Astrocyte (in vitro differentiated cells and primary cell): ENCODE data around the gene STARD13. TPM values are rescaled to one million over a fixed set of nuclear protein-coding genes. Genes with fewer than 3 reads are reported as not detected.

ENCODE experiments used
- DNase-seq: peaks from one replicate; pipeline ENCODE4 v3.0.0-alpha.2; 2010; ENCODE audit warnings: low read depth
- FAIRE-seq: peaks from 2 replicates; lab custom pipeline; 2011; peaks lifted over from hg19 to GRCh38; lab: Jason Lieb, UNC
- H2AFZ ChIP-seq: 2 replicates; pipeline ENCODE4 v1.6.0; 2012; ENCODE audit warnings: low read depth, low read length, inconsistent platforms
- H3K27ac ChIP-seq: 2 replicates; pipeline ENCODE4 v1.5.1; 2011; ENCODE audit warnings: low read depth, low read length, inconsistent platforms
- H3K27me3 ChIP-seq: 2 replicates; pipeline ENCODE4 v1.6.0; 2011; ENCODE audit warnings: low read length, inconsistent platforms; ENCODE audit not compliant: insufficient read depth
- H3K36me3 ChIP-seq: 2 replicates; pipeline ENCODE4 v1.5.1; 2011; ENCODE audit warnings: low read length, inconsistent platforms; ENCODE audit not compliant: insufficient read depth
- H3K4me1 ChIP-seq: 2 replicates; pipeline ENCODE4 v1.5.1; 2011; ENCODE audit warnings: low read length, inconsistent platforms; ENCODE audit not compliant: insufficient read depth
- H3K4me2 ChIP-seq: 2 replicates; pipeline ENCODE4 v1.6.0; 2012; ENCODE audit warnings: low read length, inconsistent platforms
- H3K4me3 ChIP-seq: 2 replicates; pipeline ENCODE4 v1.5.1; 2011; ENCODE audit warnings: low read depth, mild to moderate bottlenecking, low read length, inconsistent platforms; ENCODE audit not compliant: insufficient read depth
- H3K79me2 ChIP-seq: 2 replicates; pipeline ENCODE4 v1.6.0; 2012; ENCODE audit warnings: mild to moderate bottlenecking, low read length, inconsistent platforms; ENCODE audit not compliant: insufficient read depth
- H3K9ac ChIP-seq: 2 replicates; pipeline ENCODE4 v1.6.0; 2012; ENCODE audit warnings: mild to moderate bottlenecking, low read length, inconsistent platforms
- H3K9me3 ChIP-seq: 2 replicates; pipeline ENCODE4 v1.5.1; 2012; ENCODE audit warnings: low read depth, mild to moderate bottlenecking, low read length, inconsistent platforms; ENCODE audit not compliant: insufficient read depth
- H4K20me1 ChIP-seq: 2 replicates; pipeline ENCODE4 v1.6.0; 2012; ENCODE audit warnings: low read length, inconsistent platforms; ENCODE audit not compliant: insufficient read depth
- H3K27ac Mint-ChIP-seq: one replicate; pipeline ENCODE4 v1.8.0; 2021; ENCODE audit warnings: mild to moderate bottlenecking, mixed read lengths; ENCODE audit not compliant: unreplicated experiment
- H3K27me3 Mint-ChIP-seq: one replicate; pipeline ENCODE4 v1.8.0; 2021; ENCODE audit warnings: low read depth, mixed read lengths; ENCODE audit not compliant: unreplicated experiment
- H3K36me3 Mint-ChIP-seq: one replicate; pipeline ENCODE4 v1.8.0; 2021; ENCODE audit warnings: low read depth, mixed read lengths; ENCODE audit not compliant: unreplicated experiment
- H3K4me1 Mint-ChIP-seq: one replicate; pipeline ENCODE4 v1.8.0; 2021; ENCODE audit warnings: low read depth, mixed read lengths; ENCODE audit not compliant: unreplicated experiment
- H3K4me3 Mint-ChIP-seq: one replicate; pipeline ENCODE4 v1.8.0; 2021; ENCODE audit warnings: mild to moderate bottlenecking, moderate library complexity, mixed read lengths; ENCODE audit not compliant: unreplicated experiment
- H3K9me3 Mint-ChIP-seq: one replicate; pipeline ENCODE4 v1.8.0; 2021; ENCODE audit warnings: mild to moderate bottlenecking, mixed read lengths; ENCODE audit not compliant: unreplicated experiment
- EZH2 ChIP-seq: IDR thresholded peaks from 2 replicates; pipeline ENCODE4 v1.6.1; 2012; ENCODE audit warnings: mild to moderate bottlenecking, low read length, inconsistent platforms; ENCODE audit not compliant: insufficient read depth
- total RNA-seq: library from RNA; stranded (reverse); gene quantifications from 2 replicates; pipeline ENCODE4 v1.2.1, GENCODE V29; 2021
- TF ChIP-seq, protein P1 (sequence below): IDR thresholded peaks from 2 replicates; pipeline ENCODE4 v1.5.1; 2011; ENCODE audit warnings: low read depth, mild to moderate bottlenecking, inconsistent platforms, low read length, moderate library complexity; ENCODE audit not compliant: insufficient read depth

Gene STARD13
- total RNA-seq, 1 donor from 2014 or later = 30.1 TPM

DNA sequence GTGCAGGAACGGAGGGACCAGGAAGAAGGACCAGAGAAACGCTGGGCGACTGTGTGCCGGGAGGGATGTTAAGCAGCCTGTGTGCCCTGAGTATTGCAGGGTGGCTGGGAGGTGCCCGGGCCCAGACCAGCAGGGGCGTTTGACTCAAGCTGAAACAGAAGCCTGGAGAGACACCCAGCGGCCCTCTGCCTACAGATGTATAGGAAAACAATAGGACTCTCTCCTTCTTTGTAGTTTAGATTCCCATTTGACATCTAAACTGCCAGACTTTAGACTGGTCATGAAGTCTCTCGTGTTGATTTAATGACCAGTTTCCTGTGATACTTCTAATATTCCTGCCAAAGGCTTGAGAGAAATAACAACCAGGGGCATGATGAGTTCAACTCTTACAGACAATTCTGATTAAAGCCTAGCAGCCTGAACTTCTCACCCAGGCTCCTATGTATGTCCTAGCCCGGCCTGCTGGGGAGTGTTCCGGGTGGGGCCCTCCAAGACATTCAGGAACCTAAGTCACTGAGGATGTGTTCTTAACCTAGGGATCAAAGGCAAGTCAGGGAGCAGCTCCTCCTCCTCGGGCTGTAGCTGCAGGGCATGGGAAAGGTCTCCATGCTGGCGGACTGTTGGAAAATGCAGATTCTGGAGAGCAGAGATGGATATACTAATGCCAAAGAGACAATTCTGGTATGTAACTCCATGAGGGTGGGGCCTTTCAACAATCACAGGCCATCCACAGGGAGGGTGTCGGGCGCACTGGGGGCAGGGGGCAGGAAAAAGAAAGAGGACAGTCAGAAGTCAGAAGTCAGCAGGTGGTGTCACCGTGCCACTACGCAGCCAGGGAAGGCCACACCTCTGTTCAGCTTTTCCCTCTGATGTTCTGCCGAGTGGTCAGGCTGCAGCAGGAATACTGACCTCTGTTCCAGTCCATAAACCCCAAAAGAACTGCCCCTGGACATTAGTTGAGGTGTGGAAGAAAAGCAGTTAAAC is 131.8 kb downstream of the STARD13 start:
- Histone ChIP-seq H3K36me3 (peaks cover 4% of the 10 kb centered on the region), H3K4me2 (peak overlapping the region; percentile 40), H3K79me2 (peaks cover 49% of the 10 kb centered on the region), H3K9me3 (no peaks in the 10 kb centered on the region), H3K27me3 (no peaks in the 10 kb centered on the region), H4K20me1 (no peaks in the 10 kb centered on the region), H3K27ac (peak overlapping the region; percentile 84), H2AFZ (no peak overlapping the region), H3K4me3 (no peak overlapping the region), H3K4me1 (peaks cover 17% of the 10 kb centered on the region), H3K9ac (peak overlapping the region; percentile 70)
- H3K4me3 Mint-ChIP-seq = peak overlapping the region; percentile 34
- no peak for TF ChIP-seq EZH2
- TF ChIP-seq, protein P1, sequence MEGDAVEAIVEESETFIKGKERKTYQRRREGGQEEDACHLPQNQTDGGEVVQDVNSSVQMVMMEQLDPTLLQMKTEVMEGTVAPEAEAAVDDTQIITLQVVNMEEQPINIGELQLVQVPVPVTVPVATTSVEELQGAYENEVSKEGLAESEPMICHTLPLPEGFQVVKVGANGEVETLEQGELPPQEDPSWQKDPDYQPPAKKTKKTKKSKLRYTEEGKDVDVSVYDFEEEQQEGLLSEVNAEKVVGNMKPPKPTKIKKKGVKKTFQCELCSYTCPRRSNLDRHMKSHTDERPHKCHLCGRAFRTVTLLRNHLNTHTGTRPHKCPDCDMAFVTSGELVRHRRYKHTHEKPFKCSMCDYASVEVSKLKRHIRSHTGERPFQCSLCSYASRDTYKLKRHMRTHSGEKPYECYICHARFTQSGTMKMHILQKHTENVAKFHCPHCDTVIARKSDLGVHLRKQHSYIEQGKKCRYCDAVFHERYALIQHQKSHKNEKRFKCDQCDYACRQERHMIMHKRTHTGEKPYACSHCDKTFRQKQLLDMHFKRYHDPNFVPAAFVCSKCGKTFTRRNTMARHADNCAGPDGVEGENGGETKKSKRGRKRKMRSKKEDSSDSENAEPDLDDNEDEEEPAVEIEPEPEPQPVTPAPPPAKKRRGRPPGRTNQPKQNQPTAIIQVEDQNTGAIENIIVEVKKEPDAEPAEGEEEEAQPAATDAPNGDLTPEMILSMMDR = no peak
- DNase-seq = peak; percentile 52
- no peaks in the 10 kb centered on the region for H3K27me3 Mint-ChIP-seq
- H3K36me3 Mint-ChIP-seq = peaks cover 17% of the 10 kb centered on the region
- peaks cover 2% of the 10 kb centered on the region for H3K9me3 Mint-ChIP-seq
- peaks cover 5% of the 10 kb centered on the region for H3K4me1 Mint-ChIP-seq
- FAIRE-seq = no peak
- no peak overlapping the region for H3K27ac Mint-ChIP-seq

DNA sequence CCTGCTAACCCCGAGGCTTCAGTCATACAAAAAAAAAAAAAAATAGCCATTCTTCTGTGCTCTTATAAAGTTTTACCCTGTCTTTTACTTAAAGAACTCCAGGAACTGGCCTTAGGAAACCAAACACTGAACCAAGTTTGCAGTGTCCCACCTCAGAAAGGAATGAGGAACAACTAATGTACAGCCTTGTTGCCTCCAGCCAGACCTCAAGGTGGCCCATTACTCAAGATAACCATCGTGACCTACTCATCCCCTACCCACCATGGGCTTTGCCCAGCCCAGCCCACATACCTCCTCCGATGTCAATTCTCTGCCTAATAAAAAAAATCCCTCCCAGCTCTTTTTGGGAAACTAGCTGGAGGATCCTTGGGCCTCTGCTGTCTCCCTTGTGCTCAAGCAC is 133.2 kb downstream of the STARD13 start:
- Mint-ChIP-seq H3K27ac (no peak overlapping the region), H3K9me3 (peaks cover 2% of the 10 kb centered on the region), H3K27me3 (no peaks in the 10 kb centered on the region), H3K36me3 (peaks cover 14% of the 10 kb centered on the region), H3K4me1 (peaks cover 5% of the 10 kb centered on the region), H3K4me3 (no peak overlapping the region)
- no peak for TF ChIP-seq EZH2
- TF ChIP-seq, protein P1 = no peak
- H3K36me3 ChIP-seq = no peaks in the 10 kb centered on the region
- H3K4me1 ChIP-seq = peaks cover 17% of the 10 kb centered on the region
- no peaks in the 10 kb centered on the region for H3K9me3 ChIP-seq
- FAIRE-seq (no peak), DNase-seq (no peak)
- H3K27me3 ChIP-seq = no peaks in the 10 kb centered on the region
- no peaks in the 10 kb centered on the region for H4K20me1 ChIP-seq
- H3K9ac ChIP-seq = peak overlapping the region; percentile 70
- H2AFZ ChIP-seq = no peak overlapping the region
- H3K27ac ChIP-seq = peak overlapping the region; percentile 84
- H3K4me2 ChIP-seq = no peak overlapping the region
- peaks cover 51% of the 10 kb centered on the region for H3K79me2 ChIP-seq
- H3K4me3 ChIP-seq = no peak overlapping the region

GRCh38 chr13:33150662-33151061 is 134.9 kb downstream of the STARD13 start:
- peaks cover 2% of the 10 kb centered on the region for H3K9me3 Mint-ChIP-seq
- Histone ChIP-seq H3K27ac (no peak overlapping the region), H3K4me2 (no peak overlapping the region), H3K4me1 (peaks cover 17% of the 10 kb centered on the region), H4K20me1 (no peaks in the 10 kb centered on the region), H3K9ac (no peak overlapping the region), H3K79me2 (peaks cover 56% of the 10 kb centered on the region), H3K36me3 (no peaks in the 10 kb centered on the region), H3K27me3 (no peaks in the 10 kb centered on the region), H3K9me3 (no peaks in the 10 kb centered on the region), H2AFZ (no peak overlapping the region), H3K4me3 (no peak overlapping the region)
- no peaks in the 10 kb centered on the region for H3K27me3 Mint-ChIP-seq
- peaks cover 13% of the 10 kb centered on the region for H3K36me3 Mint-ChIP-seq
- FAIRE-seq = peak; percentile 29
- no peak overlapping the region for H3K4me3 Mint-ChIP-seq
- no peak for DNase-seq
- H3K27ac Mint-ChIP-seq = no peak overlapping the region
- TF ChIP-seq EZH2 = no peak
- TF ChIP-seq, protein P1 = no peak
- H3K4me1 Mint-ChIP-seq = peaks cover 5% of the 10 kb centered on the region
